ENCODE measurements around the gene ZNF367. TPM values are rescaled to one million over a fixed set of nuclear protein-coding genes. Genes with fewer than 3 reads are reported as not detected.
"Not testable (repeated sequence)": the region's sequence is repeated elsewhere in the genome, so short reads cannot be mapped to it uniquely, and the experiment has no call there.

The ZNF367 gene
- total RNA-seq, 2 donors from 2014 or later, result 3.6 to 18.9 TPM

GRCh38 chr9:96363175-96363967 lies 54.8 kb downstream of the ZNF367 start:
- Histone ChIP-seq H3K36me3 (no peaks in the 10 kb centered on the region), H3K4me3 (no peak overlapping the region), H3K27ac (no peak overlapping the region), H3K9me3 (no peaks in the 10 kb centered on the region), H3K9ac (ENCODE audit: low read depth in 2 of 2, low read length in 2 of 2) (no peak overlapping the region), H3K27me3 (no peaks in the 10 kb centered on the region), H3K4me1 (no peaks in the 10 kb centered on the region)
- no peak for DNase-seq
- no peak for TF ChIP-seq CTCF (IDR thresholded peaks at IDR 0.05)
- intact Hi-C loops (cut with DNase I), result no loop called here

GRCh38 chr9:96362119-96362518 lies 56.1 kb downstream of the ZNF367 start:
- DNase-seq; H3K4me1 ChIP-seq; intact Hi-C loops (cut with DNase I); H3K27me3 ChIP-seq; H3K9ac ChIP-seq (ENCODE audit: low read depth in 2 of 2, low read length in 2 of 2); H3K36me3 ChIP-seq; H3K27ac ChIP-seq; H3K9me3 ChIP-seq; H3K4me3 ChIP-seq: not testable (repeated sequence)

GRCh38 chr9:96361668-96362067 lies 56.5 kb downstream of the ZNF367 start:
- Histone ChIP-seq H3K4me1 (no peaks in the 10 kb centered on the region), H3K4me3 (no peak overlapping the region), H3K36me3 (no peaks in the 10 kb centered on the region), H3K27ac (no peak overlapping the region), H3K9ac (ENCODE audit: low read depth in 2 of 2, low read length in 2 of 2) (no peak overlapping the region), H3K27me3 (no peaks in the 10 kb centered on the region), H3K9me3 (no peaks in the 10 kb centered on the region)
- DNase-seq, result no peak
- intact Hi-C loops (cut with DNase I), result no loop called here
- TF ChIP-seq CTCF (IDR thresholded peaks at IDR 0.05), result no peak

GRCh38 chr9:96360976-96361375 lies 57.2 kb downstream of the ZNF367 start:
- TF ChIP-seq CTCF (IDR thresholded peaks at IDR 0.05), result no peak
- Histone ChIP-seq H3K36me3 (no peaks in the 10 kb centered on the region), H3K9me3 (no peaks in the 10 kb centered on the region), H3K27ac (no peak overlapping the region), H3K4me3 (no peak overlapping the region), H3K4me1 (no peaks in the 10 kb centered on the region), H3K9ac (ENCODE audit: low read depth in 2 of 2, low read length in 2 of 2) (no peak overlapping the region), H3K27me3 (no peaks in the 10 kb centered on the region)
- intact Hi-C loops (cut with DNase I), result no loop called here
- no peak for DNase-seq

- intact Hi-C loops (cut with DNase I); H3K4me1 ChIP-seq; H3K9ac ChIP-seq (ENCODE audit: low read depth in 2 of 2, low read length in 2 of 2); H3K27me3 ChIP-seq; DNase-seq; H3K4me3 ChIP-seq; H3K9me3 ChIP-seq; H3K27ac ChIP-seq; H3K36me3 ChIP-seq: not testable (repeated sequence)
These were observed 57.6 kb downstream of the ZNF367 start for GRCh38 chr9:96360523-96360922.

GRCh38 chr9:96350866-96351265 lies 67.3 kb downstream of the ZNF367 start:
- H3K27ac ChIP-seq, result no peak overlapping the region
- intact Hi-C loops (cut with DNase I), result no loop called here
- no peaks in the 10 kb centered on the region for H3K36me3 ChIP-seq

More at GRCh38 chr9:96350866-96351265, 67.3 kb downstream of the ZNF367 start:
- H3K9me3 ChIP-seq, result no peaks in the 10 kb centered on the region
- no peak for DNase-seq
- TF ChIP-seq CTCF (IDR thresholded peaks at IDR 0.05), result no peak
- H3K4me3 ChIP-seq, result no peak overlapping the region
- H3K4me1 ChIP-seq, result no peaks in the 10 kb centered on the region
- no peak overlapping the region for H3K9ac ChIP-seq (ENCODE audit: low read depth in 2 of 2, low read length in 2 of 2)
- no peaks in the 10 kb centered on the region for H3K27me3 ChIP-seq

Data from colonic mucosa (tissue), 4 donors.